A549 (cell line): Measurements from ENCODE around the gene PPARA. TPM values are rescaled to one million over a fixed set of nuclear protein-coding genes. Genes with fewer than 3 reads are reported as not detected.
"Not testable (repeated sequence)": the region's sequence is repeated elsewhere in the genome, so short reads cannot be mapped to it uniquely, and the experiment has no call there.

ENCODE experiments used
- ATAC-seq, 2 experiments: fragments of 200-7000 bp in 1 of 2; fragments of >200 bp in 1 of 2; cut with Nextera tagmentation in 1 of 2; cut with Tn5 transposase in 1 of 2; 3 replicates each; pipeline versions ENCODE4 v1.8.0 to v1.9.1; 2018 to 2020; ENCODE audit warnings: mild to moderate bottlenecking in 1 of 2, moderate library complexity in 1 of 2
- CTCF ChIA-PET: fragments of 300-600 bp; sonication (Branson Sonifier 250); formaldehyde crosslinking; extraction: SDS; loops from one replicate; lab custom pipeline; 2021; ENCODE audit warnings: antibody characterized with exemption, inconsistent platforms; lab: Yijun Ruan, JAX
- POLR2A ChIA-PET: fragments of 350-600 bp; formaldehyde crosslinking; extraction: SDS; loops from one replicate; lab custom pipeline; 2021; ENCODE audit warnings: antibody characterized with exemption, inconsistent platforms; lab: Yijun Ruan, JAX
- DNase-seq, 2 experiments: peaks; one replicate each; pipeline versions ENCODE4 v3.0.0 to v3.0.0-alpha.2; 2011 to 2016; ENCODE audit warnings: low read depth in 1 of 2, low spot score in 1 of 2
- FAIRE-seq: peaks from 2 replicates; lab custom pipeline; 2011; peaks lifted over from hg19 to GRCh38; lab: Jason Lieb, UNC
- H3K27ac ChIP-seq, 2 experiments: fragments of >200 bp; sonication (Bioruptor Twin); formaldehyde crosslinking; 3 replicates each; pipeline ENCODE4 v1.5.1; 2016 to 2017
- H3K4me1 ChIP-seq: fragments of >200 bp; sonication (Bioruptor Twin); formaldehyde crosslinking; 3 replicates; pipeline ENCODE4 v1.6.1; 2016
- H3K4me2 ChIP-seq: fragments of >200 bp; sonication (Bioruptor Twin); formaldehyde crosslinking; 3 replicates; pipeline ENCODE4 v1.6.1; 2016
- H3K4me3 ChIP-seq: fragments of >200 bp; sonication (Bioruptor Twin); formaldehyde crosslinking; 3 replicates; pipeline ENCODE4 v1.5.1; 2016
- H3K9me3 ChIP-seq: fragments of >200 bp; sonication (Bioruptor Twin); formaldehyde crosslinking; 3 replicates; pipeline ENCODE4 v1.6.1; 2016
- CHD2 ChIP-seq: fragments of 150-350 bp; IDR thresholded peaks from 2 replicates; pipeline ENCODE4 v1.6.1; 2014; ENCODE audit warnings: low read length; ENCODE audit not compliant: partially characterized antibody
- EHF ChIP-seq: fragments of 250-450 bp; sonication (Bioruptor Pico); IDR thresholded peaks from 2 replicates; pipeline ENCODE4 v1.5.0; 2020; ENCODE audit warnings: mild to moderate bottlenecking
- EP300 ChIP-seq, 2 experiments: fragments of >200 bp; sonication (Bioruptor Twin); formaldehyde crosslinking; IDR thresholded peaks; 2 replicates in 1 of 2; 3 replicates in 1 of 2; pipeline ENCODE4 v1.6.1; 2016 to 2017
- FOXS1 ChIP-seq: fragments of 250-450 bp; sonication (Bioruptor Pico); IDR thresholded peaks from 2 replicates; pipeline ENCODE4 v1.5.0; 2020; ENCODE audit warnings: mild to moderate bottlenecking, moderate library complexity
- HDAC2 ChIP-seq: fragments of 200-600 bp; sonication (generic); IDR thresholded peaks from 2 replicates; pipeline ENCODE4 v1.6.1; 2016
- HEYL ChIP-seq: fragments of 250-450 bp; sonication (Bioruptor Pico); IDR thresholded peaks from 2 replicates; pipeline ENCODE4 v1.8.0; 2021; ENCODE audit warnings: mild to moderate bottlenecking, moderate library complexity
- JUN ChIP-seq, 2 experiments: fragments of >200 bp; sonication (Bioruptor Twin); formaldehyde crosslinking; IDR thresholded peaks; 2 replicates in 1 of 2; 3 replicates in 1 of 2; pipeline ENCODE4 v1.6.1; 2016 to 2017
- MYC ChIP-seq: IDR thresholded peaks from 2 replicates; pipeline ENCODE4 v1.6.1; 2012; ENCODE audit warnings: mild to moderate bottlenecking, inconsistent platforms, low read length, improper control_type of control experiment, borderline replicate concordance
- NPAS2 ChIP-seq: fragments of 250-450 bp; sonication (Bioruptor Pico); IDR thresholded peaks from 2 replicates; pipeline ENCODE4 v1.8.0; 2022; ENCODE audit warnings: mild to moderate bottlenecking, moderate library complexity, borderline replicate concordance
- NR3C1 ChIP-seq: fragments of >200 bp; sonication (Bioruptor Twin); formaldehyde crosslinking; IDR thresholded peaks from 3 replicates; pipeline ENCODE4 v1.6.1; 2017
- PHF8 ChIP-seq: fragments of 200-600 bp; sonication (generic); IDR thresholded peaks from 2 replicates; pipeline ENCODE4 v1.6.1; 2016; ENCODE audit warnings: low read depth, mild to moderate bottlenecking, antibody characterized with exemption, moderate library complexity, borderline replicate concordance
- RAD21 ChIP-seq, 2 experiments: fragments of >200 bp in 1 of 2; sonication (Bioruptor Twin) in 1 of 2; formaldehyde crosslinking in 1 of 2; IDR thresholded peaks in 1 of 2; conservative IDR thresholded peaks in 1 of 2; 2 replicates in 1 of 2; 3 replicates in 1 of 2; pipeline ENCODE4 v1.6.1; 2012 to 2018; ENCODE audit warnings: inconsistent platforms in 1 of 2
- TFCP2L1 ChIP-seq: fragments of 250-450 bp; sonication (Bioruptor Pico); IDR thresholded peaks from 2 replicates; pipeline ENCODE4 v1.5.0; 2021; ENCODE audit warnings: mild to moderate bottlenecking
- ZFP36 ChIP-seq: fragments of 450-650 bp; IDR thresholded peaks from 2 replicates; pipeline ENCODE4 v1.6.1; 2014; ENCODE audit warnings: borderline replicate concordance; ENCODE audit not compliant: partially characterized antibody
- ZNF302 ChIP-seq: fragments of 250-450 bp; sonication (Bioruptor Pico); IDR thresholded peaks from 2 replicates; pipeline ENCODE4 v1.9.0; 2021; ENCODE audit warnings: inconsistent platforms, mild to moderate bottlenecking, moderate library complexity
- ZSCAN20 ChIP-seq: fragments of 250-450 bp; sonication (Bioruptor Pico); IDR thresholded peaks from 2 replicates; pipeline ENCODE4 v1.8.0; 2022; ENCODE audit warnings: mild to moderate bottlenecking, moderate library complexity
- WGBS: methylation state at CpG from one replicate; pipeline ENCODE4 v1.1.6; 2017; ENCODE audit errors: missing lambda C conversion rate; 5-methylcytosine and 5-hydroxymethylcytosine counted together
- polyA plus RNA-seq, 4 experiments: library from polyadenylated mRNA; depleted of rRNA in 3 of 4; stranded (reverse); fragments of >200 nt; fragmentation: RNase III in 1 of 4; extraction: RNeasy Plus Mini Kit Qiagen cat#74134 plus additional on column Dnase treatment in 1 of 4; gene quantifications; 2 replicates in 3 of 4; 3 replicates in 1 of 4; pipeline ENCODE4 v1.2.3, GENCODE V29; 2011 to 2017
- TF ChIP-seq, protein P1 (sequence below): IDR thresholded peaks from 2 replicates; pipeline ENCODE4 v1.6.1; 2012; ENCODE audit warnings: low read depth, borderline replicate concordance
- TF ChIP-seq, protein P2 (sequence below): fragments of >200 bp; sonication (Bioruptor Twin); formaldehyde crosslinking; IDR thresholded peaks from 3 replicates; pipeline ENCODE4 v1.6.1; 2016
- TF ChIP-seq, protein P3 (sequence below): fragments of 150-350 bp; IDR thresholded peaks from 2 replicates; pipeline ENCODE4 v1.6.1; 2014; ENCODE audit warnings: low read depth, mild to moderate bottlenecking, low read length

PPARA gene
- polyA plus RNA-seq, 2 of the 4 experiments (the other 2 are of a cell fraction) = 2.6 to 2.8 TPM

DNA sequence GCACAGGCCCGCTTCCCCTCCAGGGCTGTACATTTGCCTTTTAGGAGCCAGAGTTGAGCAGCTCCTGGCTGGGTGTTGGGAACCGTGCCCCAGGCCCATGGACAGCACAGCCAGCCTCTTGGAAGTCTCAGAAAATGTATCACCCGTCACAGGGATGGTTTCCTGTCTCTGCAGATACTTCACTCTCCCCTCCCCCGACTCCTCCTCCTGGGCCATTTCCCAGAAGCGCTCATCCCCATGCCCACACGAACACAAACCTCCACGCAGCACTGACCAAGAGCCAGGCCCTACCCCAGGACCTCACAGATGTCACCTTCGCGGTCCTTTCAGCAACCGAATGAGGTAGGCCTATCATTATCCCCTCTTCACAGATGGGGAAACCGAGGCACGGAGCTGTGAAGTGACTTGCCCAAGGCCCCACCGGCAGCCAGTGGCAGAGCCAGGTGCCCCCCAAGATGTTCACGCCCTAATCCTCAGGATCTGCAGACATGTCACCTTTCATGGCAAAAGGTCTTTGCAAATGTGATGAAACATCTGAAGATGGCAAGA, 13.0 kb upstream of the PPARA start (continued):
- TF ChIP-seq EHF (CRISPR knock-in tag) (no peak), MYC (no peak)
- TF ChIP-seq, protein P1, sequence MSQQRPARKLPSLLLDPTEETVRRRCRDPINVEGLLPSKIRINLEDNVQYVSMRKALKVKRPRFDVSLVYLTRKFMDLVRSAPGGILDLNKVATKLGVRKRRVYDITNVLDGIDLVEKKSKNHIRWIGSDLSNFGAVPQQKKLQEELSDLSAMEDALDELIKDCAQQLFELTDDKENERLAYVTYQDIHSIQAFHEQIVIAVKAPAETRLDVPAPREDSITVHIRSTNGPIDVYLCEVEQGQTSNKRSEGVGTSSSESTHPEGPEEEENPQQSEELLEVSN = no peak

DNA sequence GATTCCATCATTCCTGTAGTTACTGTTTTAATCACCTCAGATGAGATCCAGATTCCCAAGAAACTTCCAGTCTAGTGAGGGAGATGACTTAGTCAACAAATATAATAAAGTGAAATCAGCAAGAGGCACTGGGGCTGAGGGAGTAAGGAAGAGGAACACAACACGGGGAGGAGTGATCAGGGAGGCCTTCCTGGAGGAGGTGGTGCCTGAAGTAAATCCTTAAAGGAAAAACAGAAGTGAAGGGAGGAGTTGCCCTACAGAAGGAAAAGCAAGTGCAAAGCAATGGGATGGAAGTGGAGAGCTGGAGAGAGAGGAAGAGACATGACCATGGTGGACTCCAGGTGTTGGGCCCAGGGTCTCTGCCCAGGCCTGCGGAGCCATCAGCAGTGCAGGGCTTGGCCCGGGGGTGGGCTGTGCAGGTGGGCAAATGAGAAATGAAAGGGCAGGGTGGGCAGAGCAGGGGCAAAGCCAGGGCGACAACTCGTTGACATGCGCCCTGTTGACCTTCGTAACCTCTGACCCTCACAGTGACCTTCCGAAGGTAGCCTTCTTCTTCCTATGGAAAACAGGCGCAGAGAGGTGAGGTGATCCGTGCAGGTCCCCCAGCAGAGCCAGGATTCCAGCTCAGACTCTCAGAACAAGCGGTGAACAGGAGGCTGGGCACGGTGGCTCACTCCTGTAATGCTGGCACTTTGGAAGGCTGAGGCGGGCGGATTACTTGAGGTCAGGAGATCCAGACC, 12.1 kb upstream of the PPARA start:
- FAIRE-seq (no peak), DNase-seq (no peak), ATAC-seq (no peak)
- Histone ChIP-seq H3K27ac (no peak overlapping the region), H3K9me3 (no peaks in the 10 kb centered on the region), H3K4me1 (no peaks in the 10 kb centered on the region), H3K4me2 (no peak overlapping the region), H3K4me3 (no peak overlapping the region)
- POLR2A ChIA-PET = no interaction called here
- TF ChIP-seq RAD21 (conservative IDR thresholded peaks at IDR 0.05 in 1 of 2, IDR thresholded peaks at IDR 0.05 in 1 of 2) (no peak), ZFP36 (peak; percentile 85)
- WGBS = 83% methylated on average over 14 of the region's 14 CpGs
- CTCF ChIA-PET = no interaction called here

DNA sequence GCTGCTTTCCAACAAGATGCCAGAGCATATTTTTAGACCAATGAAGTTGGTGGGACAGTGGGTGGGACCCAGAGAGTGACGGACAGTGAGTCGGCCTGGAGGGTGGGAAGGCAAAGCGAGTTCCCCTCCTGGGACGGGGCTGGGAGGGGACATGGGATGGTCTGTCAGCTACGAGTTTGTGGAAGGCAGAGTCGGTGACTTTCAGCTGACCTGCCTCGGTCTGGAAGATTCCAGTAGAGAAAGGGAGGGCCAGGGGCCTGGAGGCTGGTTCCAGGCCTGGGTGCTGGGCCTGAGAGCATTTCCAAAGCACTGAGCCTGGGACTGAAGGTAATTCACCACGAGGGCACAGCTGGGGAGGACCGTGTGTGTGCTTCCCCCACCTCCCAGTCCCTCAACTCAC, 10.9 kb upstream of the PPARA start:
- POLR2A ChIA-PET, H3K4me2 ChIP-seq, DNase-seq, FAIRE-seq, H3K27ac ChIP-seq, H3K4me1 ChIP-seq, CTCF ChIA-PET, H3K9me3 ChIP-seq, ATAC-seq, H3K4me3 ChIP-seq: not testable (repeated sequence)
- 54% methylated on average over 5 of the region's 9 CpGs for WGBS

DNA sequence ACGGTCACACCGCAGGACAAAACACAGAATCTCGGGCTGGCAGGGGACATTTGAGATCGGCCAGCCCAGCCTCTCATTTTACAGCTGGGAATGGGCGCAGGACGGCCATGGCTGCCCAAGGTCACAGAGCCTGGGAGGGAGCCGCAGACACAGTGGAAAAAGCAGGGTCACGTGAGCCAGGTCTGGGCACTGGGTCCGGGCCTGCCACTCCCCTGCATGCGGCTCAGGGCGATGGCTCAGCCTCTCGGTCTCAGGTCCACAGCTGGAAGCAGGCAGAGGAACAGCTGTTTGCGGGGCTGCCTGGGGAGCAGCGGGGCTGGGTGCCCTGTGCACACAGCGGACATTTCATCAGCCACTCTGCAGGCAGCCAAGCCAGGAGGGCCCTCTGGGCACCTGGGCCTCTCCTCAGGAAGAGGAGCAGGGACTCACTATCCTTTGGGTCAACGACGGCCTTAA, 10.4 kb upstream of the PPARA start:
- POLR2A ChIA-PET = no interaction called here
- Histone ChIP-seq H3K4me3 (no peak overlapping the region), H3K27ac (no peak overlapping the region), H3K9me3 (no peaks in the 10 kb centered on the region), H3K4me1 (no peaks in the 10 kb centered on the region), H3K4me2 (no peak overlapping the region)
- ATAC-seq (no peak), DNase-seq (no peak), FAIRE-seq (no peak)
- no peak for TF ChIP-seq HEYL (CRISPR knock-in tag)
- no peak for TF ChIP-seq CHD2
- TF ChIP-seq, protein P2, sequence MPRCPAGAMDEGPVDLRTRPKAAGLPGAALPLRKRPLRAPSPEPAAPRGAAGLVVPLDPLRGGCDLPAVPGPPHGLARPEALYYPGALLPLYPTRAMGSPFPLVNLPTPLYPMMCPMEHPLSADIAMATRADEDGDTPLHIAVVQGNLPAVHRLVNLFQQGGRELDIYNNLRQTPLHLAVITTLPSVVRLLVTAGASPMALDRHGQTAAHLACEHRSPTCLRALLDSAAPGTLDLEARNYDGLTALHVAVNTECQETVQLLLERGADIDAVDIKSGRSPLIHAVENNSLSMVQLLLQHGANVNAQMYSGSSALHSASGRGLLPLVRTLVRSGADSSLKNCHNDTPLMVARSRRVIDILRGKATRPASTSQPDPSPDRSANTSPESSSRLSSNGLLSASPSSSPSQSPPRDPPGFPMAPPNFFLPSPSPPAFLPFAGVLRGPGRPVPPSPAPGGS = no peak
- TF ChIP-seq FOXS1 = no peak
- TF ChIP-seq, protein P3, sequence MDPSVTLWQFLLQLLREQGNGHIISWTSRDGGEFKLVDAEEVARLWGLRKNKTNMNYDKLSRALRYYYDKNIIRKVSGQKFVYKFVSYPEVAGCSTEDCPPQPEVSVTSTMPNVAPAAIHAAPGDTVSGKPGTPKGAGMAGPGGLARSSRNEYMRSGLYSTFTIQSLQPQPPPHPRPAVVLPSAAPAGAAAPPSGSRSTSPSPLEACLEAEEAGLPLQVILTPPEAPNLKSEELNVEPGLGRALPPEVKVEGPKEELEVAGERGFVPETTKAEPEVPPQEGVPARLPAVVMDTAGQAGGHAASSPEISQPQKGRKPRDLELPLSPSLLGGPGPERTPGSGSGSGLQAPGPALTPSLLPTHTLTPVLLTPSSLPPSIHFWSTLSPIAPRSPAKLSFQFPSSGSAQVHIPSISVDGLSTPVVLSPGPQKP = no peak
- TF ChIP-seq JUN (IDR thresholded peaks at IDR 0.05) = no peak
- no peak for TF ChIP-seq NPAS2
- no peak for TF ChIP-seq TFCP2L1 (CRISPR knock-in tag)
- TF ChIP-seq EHF (CRISPR knock-in tag) = no peak
- no peak for TF ChIP-seq ZSCAN20 (CRISPR knock-in tag)
- no peak for TF ChIP-seq HDAC2
- TF ChIP-seq EP300 (IDR thresholded peaks at IDR 0.05) = no peak
- no peak for TF ChIP-seq PHF8
- TF ChIP-seq NR3C1 = no peak
- TF ChIP-seq ZNF302 (CRISPR knock-in tag) = no peak
- 94% methylated on average over 9 of the region's 17 CpGs for WGBS
- CTCF ChIA-PET = no interaction called here
